GM10266 (cell line): Measurements from ENCODE around the gene IL21.
A peak's percentile ranks its signal among the peaks of the same experiment; 100 is the strongest.

ENCODE experiments used
- DNase-seq: peaks from one replicate; pipeline ENCODE4 v3.0.0; 2012; ENCODE audit errors: extremely low spot score
- CTCF ChIP-seq: IDR thresholded peaks from 2 replicates; pipeline ENCODE4 v1.5.1; 2012; ENCODE audit warnings: mild to moderate bottlenecking, low read depth; ENCODE audit not compliant: control insufficient read depth, insufficient read depth; ENCODE audit errors: missing control alignments

Gene IL21

GRCh38 chr4:122650148-122650547 is 29.3 kb upstream of the IL21 start:
- TF ChIP-seq CTCF = no peak
- DNase-seq = no peak

GRCh38 chr4:122647656-122648055 is 26.8 kb upstream of the IL21 start:
- TF ChIP-seq CTCF = no peak

DNA sequence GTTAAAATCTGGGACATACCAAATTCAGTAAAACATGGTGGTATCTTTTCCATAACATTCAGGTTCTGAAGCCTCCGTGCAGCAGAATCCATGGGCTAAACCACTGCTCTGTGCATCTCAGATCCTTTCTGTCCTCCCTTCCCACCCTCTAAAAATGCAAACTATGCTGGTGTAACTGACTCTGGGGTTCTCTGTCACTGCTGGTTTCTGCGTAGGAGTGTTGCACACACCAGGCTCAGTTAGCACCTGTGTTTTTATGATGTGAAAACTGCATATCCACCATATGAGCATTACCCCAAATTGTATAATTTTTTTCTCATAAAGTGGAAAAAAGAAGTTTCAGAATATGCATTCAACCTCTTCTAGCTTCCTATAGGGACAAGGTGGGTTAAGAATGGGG is 22.4 kb upstream of the IL21 start:
- no peak for TF ChIP-seq CTCF
- no peak for DNase-seq

More at GRCh38 chr4:122647656-122648055, 26.8 kb upstream of the IL21 start:
- no peak for DNase-seq

DNA sequence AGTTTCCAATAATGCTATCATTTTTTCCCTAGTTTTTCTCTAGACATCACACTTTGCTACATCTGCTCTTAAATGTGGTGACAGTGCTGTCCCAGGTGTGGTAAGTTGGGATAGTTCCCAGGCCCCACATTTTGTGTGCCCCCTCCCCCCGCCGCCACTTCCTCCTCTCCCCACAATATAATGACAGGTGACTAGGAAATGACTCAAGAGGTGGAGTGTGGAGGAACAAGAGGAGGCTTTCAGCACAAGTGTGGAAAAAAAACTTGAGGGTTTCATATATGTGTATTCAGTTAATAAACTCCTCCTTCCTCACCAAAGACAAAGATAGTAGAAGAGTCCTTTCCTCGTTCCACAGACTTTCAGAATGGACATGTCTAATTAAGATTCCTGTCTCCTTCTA is 18.3 kb upstream of the IL21 start:
- no peak for DNase-seq

GRCh38 chr4:122636697-122637096 is 15.8 kb upstream of the IL21 start:
- DNase-seq = peak; percentile 16
- TF ChIP-seq CTCF = no peak

More for the DNA sequence above, 18.3 kb upstream of the IL21 start:
- no peak for TF ChIP-seq CTCF

GRCh38 chr4:122635205-122635604 is 14.3 kb upstream of the IL21 start:
- no peak for TF ChIP-seq CTCF
- peak; percentile 34 for DNase-seq

DNA sequence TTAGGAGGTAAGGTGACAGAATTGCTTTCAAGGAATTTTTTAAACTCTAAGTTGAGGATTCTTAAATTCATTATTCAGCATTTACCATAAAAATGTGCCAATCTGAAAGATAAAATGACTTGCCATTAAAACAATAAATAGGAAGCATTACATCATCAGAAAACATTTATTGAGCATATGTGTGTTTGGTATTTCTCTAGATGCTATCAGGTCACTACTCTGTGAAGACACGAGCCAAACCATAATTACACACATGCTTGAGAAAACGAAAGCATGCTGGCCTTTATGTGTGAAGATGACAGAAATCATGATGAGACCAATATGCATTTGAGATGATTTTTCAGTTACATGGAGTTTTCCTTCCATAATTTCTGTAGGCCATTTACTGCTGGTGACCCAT is 12.3 kb upstream of the IL21 start:
- TF ChIP-seq CTCF = no peak
- DNase-seq = no peak
